GM10248 (cell line): Measurements from ENCODE around the gene PDLIM7.

Source experiments
- CTCF ChIA-PET: fragments of 300-600 bp; sonication (Branson Sonifier 250); formaldehyde crosslinking; extraction: SDS; loops from one replicate; lab custom pipeline; 2021; ENCODE audit warnings: antibody characterized with exemption; lab: Yijun Ruan, JAX
- POLR2A ChIA-PET: fragments of 350-650 bp; sonication (Branson Sonifier 250); formaldehyde crosslinking; extraction: SDS; loops from one replicate; lab custom pipeline; 2020; ENCODE audit warnings: antibody characterized with exemption; lab: Yijun Ruan, JAX
- DNase-seq: peaks from one replicate; pipeline ENCODE4 v3.0.0; 2012; ENCODE audit errors: extremely low spot score
- CTCF ChIP-seq: IDR thresholded peaks from 2 replicates; pipeline ENCODE4 v1.5.1; 2012; ENCODE audit warnings: mild to moderate bottlenecking, low read depth; ENCODE audit errors: extremely low read depth, missing control alignments, control extremely low read depth

PDLIM7 gene

GRCh38 chr5:177509381-177509951 is 12.1 kb upstream of the PDLIM7 start, which contains the start of gene DOK3:
Gene DOK3 (minus strand): TSS chr5:177509826. CDS start chr5:177509540, 286 bp downstream.
- ChIA-PET CTCF (interaction anchor here (0.9 to 12.3 kb wide), 11 partner anchors 11 to 199 kb away, joined by 3 to 115 read pairs (median 4); partner anchors contain the start of gene PDLIM7), POLR2A (interaction anchor here (0.6 to 3.1 kb wide), 7 partner anchors 13 to 1008 kb away, joined by 3 to 17 read pairs (median 3); partner anchors contain the start of gene PDLIM7)
- peak; percentile 66 for DNase-seq
- TF ChIP-seq CTCF: no peak

- peak; percentile 66 for DNase-seq
- CTCF ChIA-PET: interaction anchor here (0.8 to 12.3 kb wide), 13 partner anchors 10 to 199 kb away, joined by 3 to 115 read pairs (median 3); partner anchors contain the start of gene PDLIM7
- POLR2A ChIA-PET: interaction anchor here (0.7 to 3.1 kb wide), 4 partner anchors 12 to 196 kb away, joined by 3 to 17 read pairs (median 3); partner anchors contain the start of gene PDLIM7
- no peak for TF ChIP-seq CTCF
Observed at GRCh38 chr5:177508837-177509236, 11.4 kb upstream of the PDLIM7 start.

GRCh38 chr5:177508221-177508611 is 10.8 kb upstream of the PDLIM7 start:
- POLR2A ChIA-PET: interaction anchor here (0.5 to 3.1 kb wide), 3 partner anchors 11 to 42 kb away, joined by 3 to 17 read pairs (median 3); partner anchors contain the start of gene PDLIM7
- no peak for DNase-seq
- CTCF ChIA-PET: interaction anchor here (0.8 to 12.3 kb wide), 9 partner anchors 9 to 119 kb away, joined by 3 to 115 read pairs (median 4); partner anchors contain the start of gene PDLIM7
- TF ChIP-seq CTCF: no peak

GRCh38 chr5:177507596-177508220 is 10.3 kb upstream of the PDLIM7 start:
- no peak for DNase-seq
- CTCF ChIA-PET: interaction anchor here (1.2 to 12.3 kb wide), 6 partner anchors 9 to 104 kb away, joined by 3 to 115 read pairs (median 16); partner anchors contain the start of gene PDLIM7
- no peak for TF ChIP-seq CTCF
- POLR2A ChIA-PET: interaction anchor here (0.5 to 3.1 kb wide), 2 partner anchors 11 to 42 kb away, joined by 3 to 17 read pairs; partner anchors contain the start of gene PDLIM7

- TF ChIP-seq CTCF: peak; percentile 7
- CTCF ChIA-PET: interaction anchor here (1.4 to 12.3 kb wide), 4 partner anchors 8 to 103 kb away, joined by 4 to 115 read pairs (median 47); partner anchors contain the start of gene PDLIM7
- no peak for DNase-seq
- POLR2A ChIA-PET: no interaction called here
Observed at GRCh38 chr5:177507165-177507564, 9.8 kb upstream of the PDLIM7 start.

GRCh38 chr5:177505075-177505474 is 7.7 kb upstream of the PDLIM7 start:
- ChIA-PET POLR2A (interaction anchor here (0.6 kb wide), 1 partner anchor 28 kb away, joined by 5 read pairs; no protein-coding TSS in a partner anchor), CTCF (interaction anchor here (1.0 to 12.3 kb wide), 3 partner anchors 9 to 101 kb away, joined by 3 to 115 read pairs (median 5); no protein-coding TSS in a partner anchor)
- DNase-seq: no peak
- no peak for TF ChIP-seq CTCF
